Eye (tissue), 1 donor: ENCODE data around the gene SELPLG.

ENCODE experiments used
- DNase-seq: peaks from one replicate; pipeline ENCODE4 v3.0.0-alpha.2; 2015

SELPLG gene

DNA sequence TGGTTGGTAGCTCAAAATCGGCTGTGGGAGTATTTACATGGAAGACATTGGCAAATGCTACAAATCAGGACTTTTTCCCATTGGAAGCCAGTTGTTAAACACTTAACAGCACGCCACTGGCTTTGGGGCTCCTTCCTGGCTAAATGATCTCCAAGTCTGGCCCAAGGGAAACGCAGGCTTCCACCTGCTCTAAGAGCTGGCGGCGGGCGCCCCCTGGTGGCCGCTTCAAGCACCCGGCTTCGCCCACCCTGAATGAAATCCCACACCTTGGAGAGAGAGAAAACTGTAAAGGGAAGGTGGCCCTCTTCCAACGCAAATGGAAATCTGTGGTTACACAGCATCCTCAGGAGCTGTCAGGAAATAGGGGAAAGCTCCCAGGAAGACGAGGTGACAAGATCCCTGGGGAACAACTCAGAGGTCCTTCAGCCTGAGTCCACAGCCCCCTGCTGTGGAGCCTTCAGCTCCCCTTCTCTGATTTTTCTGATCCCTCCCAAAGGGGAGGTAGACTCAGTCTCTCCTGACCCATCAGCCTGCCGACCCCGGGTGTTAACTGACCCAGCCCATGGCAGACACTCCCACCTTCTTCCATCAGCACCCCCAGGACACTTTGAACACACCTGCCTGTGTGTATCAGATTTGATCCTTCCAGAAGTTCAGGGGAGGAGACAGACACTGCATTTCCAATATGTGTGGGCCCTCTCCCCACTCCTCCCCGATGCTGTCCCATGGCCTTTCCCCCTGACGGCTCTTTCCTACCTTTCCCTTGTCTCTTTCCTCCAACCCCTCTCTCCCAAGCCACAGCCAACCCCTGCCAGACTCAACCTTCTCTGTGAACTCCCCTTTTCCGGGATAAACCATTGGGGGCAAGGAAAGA lies 15.4 kb downstream of the SELPLG start:
- peak; percentile 92 for DNase-seq

- no peak for DNase-seq
These were observed 16.5 kb downstream of the SELPLG start for GRCh38 chr12:108616941-108617858.

GRCh38 chr12:108616359-108616758 lies 17.3 kb downstream of the SELPLG start:
- DNase-seq: no peak

- no peak for DNase-seq
These were observed 17.8 kb downstream of the SELPLG start for GRCh38 chr12:108615918-108616317.

- no peak for DNase-seq
These were observed 19.1 kb downstream of the SELPLG start for GRCh38 chr12:108614639-108615038.

- DNase-seq: no peak
These were observed 19.7 kb downstream of the SELPLG start for GRCh38 chr12:108614041-108614440.

DNA sequence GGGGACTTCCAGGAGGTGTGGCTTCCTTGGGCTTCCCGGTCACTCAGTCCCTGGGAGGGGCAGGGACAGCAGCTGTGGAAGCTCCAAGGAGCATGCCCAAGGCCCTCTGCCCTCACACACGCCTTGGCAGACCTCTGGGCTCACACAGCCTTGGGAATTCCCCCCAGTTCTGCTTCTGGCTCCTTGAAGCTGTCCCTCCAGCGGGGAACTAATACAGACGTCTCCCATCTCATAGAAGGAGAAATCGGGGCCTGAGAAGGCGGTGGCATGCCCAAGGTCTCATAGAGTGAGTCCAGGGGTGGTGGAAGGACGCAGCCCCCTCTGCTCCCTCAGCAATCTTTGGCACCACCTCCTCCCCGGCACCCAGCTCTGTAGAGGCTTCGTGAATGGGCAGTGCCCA lies 20.1 kb downstream of the SELPLG start:
- no peak for DNase-seq

- no peak for DNase-seq
These were observed 20.9 kb downstream of the SELPLG start for GRCh38 chr12:108612788-108613282.

DNA sequence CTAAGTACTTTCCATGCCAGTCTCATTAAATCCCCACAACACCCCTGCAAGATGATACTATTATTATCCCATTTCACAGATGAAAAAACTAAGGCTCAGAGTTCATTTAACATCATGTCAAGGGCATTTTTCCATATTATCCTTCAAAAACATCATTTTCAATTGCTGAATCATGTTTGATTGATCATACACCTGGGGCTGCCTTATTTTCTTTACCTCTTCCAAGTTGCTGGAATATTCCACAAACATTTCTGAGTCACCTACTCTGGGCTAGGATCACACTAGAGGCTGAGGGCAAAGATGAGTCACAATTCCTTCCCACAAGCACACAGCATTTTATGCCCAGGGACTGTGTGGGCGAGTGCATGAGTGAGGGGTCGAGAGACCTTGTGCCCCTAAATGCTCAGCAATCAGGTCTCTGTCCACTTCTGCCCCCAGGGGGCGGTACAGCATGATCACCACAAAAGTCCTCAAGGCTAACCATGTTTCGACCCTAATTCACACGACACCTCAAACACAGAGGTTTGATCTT lies 21.7 kb downstream of the SELPLG start:
- DNase-seq: peak; percentile 40

GRCh38 chr12:108610856-108611605 lies 22.7 kb downstream of the SELPLG start:
- DNase-seq: no peak

GRCh38 chr12:108610336-108610815 lies 23.3 kb downstream of the SELPLG start:
- DNase-seq: no peak

- DNase-seq: peak; percentile 85
These were observed 24.0 kb downstream of the SELPLG start for GRCh38 chr12:108609537-108610335.

GRCh38 chr12:108608616-108609015 lies 25.1 kb downstream of the SELPLG start:
- DNase-seq: no peak

DNA sequence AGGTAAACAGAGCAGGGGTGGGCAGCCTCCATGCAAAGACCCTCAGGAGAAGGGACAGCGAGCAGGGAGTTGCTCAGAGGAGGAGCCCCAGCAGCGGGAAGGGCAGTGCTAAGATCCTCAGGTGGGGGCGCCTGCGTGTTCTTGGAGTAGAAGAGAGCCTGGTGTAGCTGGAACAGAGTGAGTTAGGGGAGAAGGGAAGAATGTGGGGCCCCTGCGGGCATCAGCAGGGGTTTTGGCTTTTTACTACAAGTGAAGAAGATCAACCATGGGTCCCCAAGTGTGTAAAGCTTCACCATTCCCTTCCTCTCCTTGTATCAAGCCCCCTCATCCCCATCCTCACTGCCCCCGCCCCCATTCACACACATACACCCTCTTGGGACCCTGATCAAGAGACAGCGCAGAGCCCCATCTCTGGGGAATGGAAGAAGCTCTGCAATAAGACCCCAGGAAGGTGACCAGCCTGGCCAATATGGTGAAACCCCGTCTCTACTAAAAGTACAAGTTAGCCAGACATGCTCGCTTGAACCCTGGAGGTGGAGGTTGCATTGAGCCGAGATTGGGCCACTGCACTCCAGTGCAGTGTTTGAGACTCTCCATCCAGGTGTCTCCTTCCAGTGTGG lies 25.6 kb downstream of the SELPLG start:
- no peak for DNase-seq

DNA sequence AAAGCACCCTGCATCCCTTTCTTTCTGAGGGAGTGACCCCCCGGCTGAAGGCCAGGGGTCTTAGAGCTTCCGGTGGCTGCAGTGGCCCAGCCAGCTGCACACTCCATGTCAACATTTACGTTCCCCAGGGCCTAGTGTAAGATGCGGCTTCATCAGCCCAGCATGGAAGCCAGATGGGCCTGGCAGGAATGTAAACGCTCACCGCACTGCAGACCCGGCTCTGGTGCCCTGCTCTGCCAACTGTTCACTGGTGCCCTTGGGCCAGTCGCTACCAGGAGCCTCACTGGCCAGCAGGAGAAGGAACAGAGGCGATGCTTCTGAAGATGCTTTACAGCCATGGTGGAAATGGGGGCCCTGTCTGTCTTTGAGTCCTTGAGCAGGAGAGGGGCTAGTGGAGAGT lies 27.2 kb downstream of the SELPLG start:
- no peak for DNase-seq

- no peak for DNase-seq
These were observed 27.8 kb downstream of the SELPLG start for GRCh38 chr12:108605690-108606406.

DNA sequence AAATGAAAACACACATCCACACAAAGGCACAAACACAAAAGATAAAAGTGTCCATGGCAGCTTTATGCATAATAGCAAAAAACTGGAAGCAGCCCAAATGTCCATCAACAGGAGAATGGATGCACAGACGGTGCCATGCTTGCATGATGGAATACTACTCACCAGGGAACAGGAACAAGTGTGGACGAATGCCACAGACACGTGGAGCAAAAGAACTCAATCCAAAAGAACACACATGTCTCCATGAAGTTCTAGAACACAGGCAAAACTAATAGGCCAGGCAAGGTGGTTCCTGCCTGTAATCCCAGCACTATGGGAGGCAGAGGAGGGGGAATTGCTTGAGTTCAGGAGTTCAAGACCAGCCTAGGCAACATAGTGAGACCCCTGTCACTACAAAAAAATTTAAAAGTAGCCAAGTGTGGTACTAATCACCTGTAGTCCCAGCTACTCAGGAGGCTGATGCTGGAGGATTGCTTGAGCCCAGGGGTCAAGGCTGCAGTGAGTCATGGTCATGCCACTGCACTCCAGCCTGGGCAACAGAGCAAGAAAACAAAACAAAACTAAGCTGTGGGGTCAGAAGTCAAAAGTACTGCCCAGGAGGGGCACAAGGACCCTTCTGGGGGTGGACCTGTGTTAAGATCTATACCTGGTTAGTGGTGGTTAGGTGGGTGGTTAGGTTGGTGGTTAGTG lies 28.5 kb downstream of the SELPLG start:
- peak; percentile 21 for DNase-seq

DNA sequence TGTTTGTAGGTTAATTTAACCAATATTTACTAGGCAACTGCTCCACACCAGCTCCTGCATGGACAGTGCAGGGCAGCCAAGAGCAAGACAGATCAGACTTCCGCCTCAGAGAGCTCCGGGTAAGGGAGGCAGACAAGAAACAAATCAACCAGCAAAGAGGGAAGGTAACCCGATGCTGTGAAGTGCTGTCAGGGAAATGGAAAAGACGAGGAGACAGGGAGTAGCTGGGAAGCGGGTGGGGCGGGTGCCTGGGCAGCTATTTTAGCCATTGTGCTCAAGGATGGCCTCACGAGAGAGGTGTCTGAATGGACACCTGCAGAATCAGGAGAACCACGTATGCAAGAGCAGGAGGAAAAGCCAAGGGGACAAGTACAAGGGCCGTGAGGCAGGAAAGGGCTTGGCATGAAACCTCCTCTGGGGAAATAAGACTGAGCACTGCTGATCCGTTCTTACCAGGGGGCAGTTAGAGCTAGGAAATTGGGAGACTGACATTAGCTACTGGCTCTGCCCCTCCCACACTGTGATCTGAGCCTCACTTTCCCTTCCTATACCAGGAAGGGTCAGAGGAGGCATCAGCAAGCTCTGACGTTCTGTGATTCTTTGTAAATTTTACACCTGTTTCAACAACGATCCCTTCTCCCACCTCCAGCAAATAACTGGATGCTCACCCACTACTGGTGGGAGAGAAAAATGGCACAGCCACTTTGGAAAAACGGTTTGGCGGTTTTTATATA lies 29.3 kb downstream of the SELPLG start:
- no peak for DNase-seq

GRCh38 chr12:108603743-108604142 lies 30.0 kb downstream of the SELPLG start:
- no peak for DNase-seq
